ENCODE results near the gene MEGF6.

GRCh38 chr1:3590951-3591865 lies 20.1 kb downstream of the MEGF6 start:
- TF ChIP-seq, protein P1, sequence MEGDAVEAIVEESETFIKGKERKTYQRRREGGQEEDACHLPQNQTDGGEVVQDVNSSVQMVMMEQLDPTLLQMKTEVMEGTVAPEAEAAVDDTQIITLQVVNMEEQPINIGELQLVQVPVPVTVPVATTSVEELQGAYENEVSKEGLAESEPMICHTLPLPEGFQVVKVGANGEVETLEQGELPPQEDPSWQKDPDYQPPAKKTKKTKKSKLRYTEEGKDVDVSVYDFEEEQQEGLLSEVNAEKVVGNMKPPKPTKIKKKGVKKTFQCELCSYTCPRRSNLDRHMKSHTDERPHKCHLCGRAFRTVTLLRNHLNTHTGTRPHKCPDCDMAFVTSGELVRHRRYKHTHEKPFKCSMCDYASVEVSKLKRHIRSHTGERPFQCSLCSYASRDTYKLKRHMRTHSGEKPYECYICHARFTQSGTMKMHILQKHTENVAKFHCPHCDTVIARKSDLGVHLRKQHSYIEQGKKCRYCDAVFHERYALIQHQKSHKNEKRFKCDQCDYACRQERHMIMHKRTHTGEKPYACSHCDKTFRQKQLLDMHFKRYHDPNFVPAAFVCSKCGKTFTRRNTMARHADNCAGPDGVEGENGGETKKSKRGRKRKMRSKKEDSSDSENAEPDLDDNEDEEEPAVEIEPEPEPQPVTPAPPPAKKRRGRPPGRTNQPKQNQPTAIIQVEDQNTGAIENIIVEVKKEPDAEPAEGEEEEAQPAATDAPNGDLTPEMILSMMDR (IDR thresholded peaks at IDR 0.05; ENCODE audit: low read depth, low read length), result peak; percentile 7; the same call in 1 of the 2 replicates
- no peak for TF ChIP-seq EZH2phosphoT487 (IDR thresholded peaks at IDR 0.05; ENCODE audit: low read depth)

Data from OCI-LY3 (cell line).